Tibial nerve (tissue), 4 donors: Measurements from ENCODE around the gene CD68.

Source experiments
- EP300 ChIP-seq, 2 donors: sonication (generic); formaldehyde crosslinking; IDR thresholded peaks; one replicate each; pipeline ENCODE4 v1.6.1; 2017; ENCODE audit warnings: antibody characterized with exemption in 2 of 2, mild to moderate bottlenecking in 1 of 2
- POLR2A ChIP-seq, 2 donors: fragments of 450-650 bp; IDR thresholded peaks; one replicate each; pipeline ENCODE4 v1.6.1; 2017; ENCODE audit warnings: antibody characterized with exemption in 2 of 2, mild to moderate bottlenecking in 2 of 2, moderate library complexity in 2 of 2
- TF ChIP-seq, protein P1 (sequence below), 5 experiments: fragments of 200-600 bp in 3 of 5; fragments of 450-650 bp in 2 of 5; sonication (generic) in 3 of 5; IDR thresholded peaks; one replicate each; pipeline ENCODE4 v1.5.1; 2016 to 2019; ENCODE audit warnings: antibody characterized with exemption in 5 of 5, mild to moderate bottlenecking in 3 of 5, moderate library complexity in 2 of 5

DNA sequence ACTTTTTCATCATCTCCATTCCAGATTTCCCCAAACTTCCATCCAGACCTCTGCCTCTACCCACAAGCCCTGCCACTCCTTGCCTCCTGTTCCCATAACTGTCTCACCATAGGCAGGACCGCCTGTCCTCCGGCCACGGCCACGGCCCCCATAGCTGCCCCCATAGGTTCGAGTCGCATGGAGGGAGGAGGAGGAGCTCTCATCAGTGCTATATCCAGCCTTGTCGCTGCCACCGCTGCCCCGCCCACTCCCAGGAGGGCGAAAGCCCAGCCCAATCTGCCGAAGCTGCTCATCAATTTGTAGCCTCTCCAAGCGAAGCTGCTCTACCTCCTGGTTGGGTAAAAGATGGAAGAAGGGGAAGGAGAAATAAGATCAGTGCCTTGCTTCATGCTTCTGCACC is 13.9 kb downstream of the CD68 start:
- no peak for TF ChIP-seq POLR2A (IDR thresholded peaks at IDR 0.05)
- TF ChIP-seq, protein P1, sequence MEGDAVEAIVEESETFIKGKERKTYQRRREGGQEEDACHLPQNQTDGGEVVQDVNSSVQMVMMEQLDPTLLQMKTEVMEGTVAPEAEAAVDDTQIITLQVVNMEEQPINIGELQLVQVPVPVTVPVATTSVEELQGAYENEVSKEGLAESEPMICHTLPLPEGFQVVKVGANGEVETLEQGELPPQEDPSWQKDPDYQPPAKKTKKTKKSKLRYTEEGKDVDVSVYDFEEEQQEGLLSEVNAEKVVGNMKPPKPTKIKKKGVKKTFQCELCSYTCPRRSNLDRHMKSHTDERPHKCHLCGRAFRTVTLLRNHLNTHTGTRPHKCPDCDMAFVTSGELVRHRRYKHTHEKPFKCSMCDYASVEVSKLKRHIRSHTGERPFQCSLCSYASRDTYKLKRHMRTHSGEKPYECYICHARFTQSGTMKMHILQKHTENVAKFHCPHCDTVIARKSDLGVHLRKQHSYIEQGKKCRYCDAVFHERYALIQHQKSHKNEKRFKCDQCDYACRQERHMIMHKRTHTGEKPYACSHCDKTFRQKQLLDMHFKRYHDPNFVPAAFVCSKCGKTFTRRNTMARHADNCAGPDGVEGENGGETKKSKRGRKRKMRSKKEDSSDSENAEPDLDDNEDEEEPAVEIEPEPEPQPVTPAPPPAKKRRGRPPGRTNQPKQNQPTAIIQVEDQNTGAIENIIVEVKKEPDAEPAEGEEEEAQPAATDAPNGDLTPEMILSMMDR (IDR thresholded peaks at IDR 0.05): no peak
- TF ChIP-seq EP300 (IDR thresholded peaks at IDR 0.05): no peak
